Kidney (tissue), 2 donors: ENCODE measurements around the gene PNPLA7. TPM values are rescaled to one million over a fixed set of nuclear protein-coding genes. Genes with fewer than 3 reads are reported as not detected.

ENCODE experiments used
- microRNA-seq: library from miRNA; unstranded; fragments of <30 nt; microRNA quantifications from one replicate; pipeline ENCODE4 v1.2.0, GENCODE V29; 2020
- polyA plus RNA-seq: library from polyadenylated mRNA; stranded (reverse); fragments of 350-450 nt; fragmentation: Illumina TruSeq; extraction: RNeasy Lipid Tissue Mini Kit (QIAGEN cat#74804); gene quantifications from one replicate; pipeline ENCODE4 v1.2.3, GENCODE V29; 2014; ENCODE audit warnings: low read depth, low replicate concordance; ENCODE audit not compliant: insufficient read depth
- total RNA-seq: library from RNA; stranded (reverse); fragmentation: NEBNext Ultra II Directional; extraction: Animal tissue kit (Norgen Biotek cat#: 25700); gene quantifications from one replicate; pipeline ENCODE4 v1.2.1, GENCODE V29; 2021
- donor health status: DM: yes; HTN: yes; CAD: no.

PNPLA7 gene
- total and polyA plus RNA-seq, 2 donors from 2014 or later: 2.1 to 9.6 TPM

Small RNA genes lying within 50 kb of the gene (microRNA-seq; reads per million reads assigned to microRNA genes)
- 1.7 reads per million for gene MIR7114

Other genes with a start within 250 kb of the PNPLA7 start
- 4.7 TPM for gene NRARP, start 248.1 kb downstream of the PNPLA7 start, total RNA-seq
- gene NRARP, start 248.1 kb downstream of the PNPLA7 start, polyA plus RNA-seq: 1.7 TPM
- gene EXD3, start 127.2 kb downstream of the PNPLA7 start, total RNA-seq: 44.5 TPM
- 18.9 TPM for gene EXD3, start 127.2 kb downstream of the PNPLA7 start, polyA plus RNA-seq
- 21.8 TPM for gene NOXA1, start 127.0 kb downstream of the PNPLA7 start, total RNA-seq
- gene NOXA1, start 127.0 kb downstream of the PNPLA7 start, polyA plus RNA-seq: 19.1 TPM
- gene ENTPD8, start 109.0 kb downstream of the PNPLA7 start, total RNA-seq: 5.2 TPM
- gene ENTPD8, start 109.0 kb downstream of the PNPLA7 start, polyA plus RNA-seq: 5.0 TPM
- 49.5 TPM for gene NSMF, start 91.1 kb downstream of the PNPLA7 start, total RNA-seq
- 32.7 TPM for gene NSMF, start 91.1 kb downstream of the PNPLA7 start, polyA plus RNA-seq
- gene MRPL41, start 1.5 kb upstream of the PNPLA7 start, total RNA-seq: 47.3 TPM
- gene MRPL41, start 1.5 kb upstream of the PNPLA7 start, polyA plus RNA-seq: 150 TPM
- 31.4 TPM for gene DPH7, start 28.5 kb upstream of the PNPLA7 start, total RNA-seq
- 23.2 TPM for gene DPH7, start 28.5 kb upstream of the PNPLA7 start, polyA plus RNA-seq
- gene ZMYND19, start 40.1 kb upstream of the PNPLA7 start, total RNA-seq: 19.1 TPM
- 13.5 TPM for gene ZMYND19, start 40.1 kb upstream of the PNPLA7 start, polyA plus RNA-seq
- 88.9 TPM for gene ARRDC1, start 55.3 kb upstream of the PNPLA7 start, total RNA-seq
- gene ARRDC1, start 55.3 kb upstream of the PNPLA7 start, polyA plus RNA-seq: 42.3 TPM
- 92.9 TPM for gene EHMT1, start 68.6 kb upstream of the PNPLA7 start, total RNA-seq
- 15.8 TPM for gene EHMT1, start 68.6 kb upstream of the PNPLA7 start, polyA plus RNA-seq